SKM-1 (cell line): ENCODE measurements around the gene SUPT16H.
"Not testable (repeated sequence)": the region's sequence is repeated elsewhere in the genome, so short reads cannot be mapped to it uniquely, and the experiment has no call there.

Experiments used
- DNase-seq: peaks from one replicate; lab custom pipeline; 2025; ENCODE audit not compliant: unreplicated experiment; lab: John Stamatoyannopoulos, UW

SUPT16H gene

DNA sequence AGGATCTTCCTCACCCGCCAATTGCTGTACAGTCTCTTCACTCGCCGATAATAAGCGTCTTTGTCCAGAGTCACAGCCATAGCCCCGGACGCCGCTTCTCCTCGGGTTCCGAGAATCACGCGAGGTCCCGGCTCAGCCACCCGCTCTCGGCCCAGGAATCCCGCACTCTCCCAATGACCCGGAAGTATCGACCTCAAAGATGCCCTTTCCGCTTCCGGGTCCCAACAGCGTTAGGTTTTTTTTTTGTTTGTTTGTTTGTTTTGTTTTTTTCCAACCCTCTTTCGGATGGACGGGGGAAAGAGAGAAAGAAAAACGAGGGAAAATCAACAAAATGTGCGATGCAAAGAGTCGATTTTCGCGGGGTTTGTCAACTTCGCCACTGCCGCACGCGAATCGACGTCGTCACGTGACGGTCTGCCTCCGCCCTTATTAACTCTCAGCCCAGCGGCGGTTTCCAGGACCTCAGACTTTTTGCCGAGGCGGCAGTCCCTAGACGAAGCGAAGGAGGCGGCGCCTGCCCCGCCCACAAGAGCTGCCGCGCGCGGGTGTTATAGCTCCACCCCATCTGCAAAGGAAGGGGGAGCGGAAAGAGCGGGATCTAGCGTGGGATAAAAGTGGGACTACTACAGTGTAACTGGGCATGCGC, at the start of gene SUPT16H:
Gene SUPT16H, minus strand, starts transcription at position 172 of the 646 bp plus-strand sequence. Its CDS starts 92 bp downstream, at position 80.
- DNase-seq: peak; percentile 47

DNA sequence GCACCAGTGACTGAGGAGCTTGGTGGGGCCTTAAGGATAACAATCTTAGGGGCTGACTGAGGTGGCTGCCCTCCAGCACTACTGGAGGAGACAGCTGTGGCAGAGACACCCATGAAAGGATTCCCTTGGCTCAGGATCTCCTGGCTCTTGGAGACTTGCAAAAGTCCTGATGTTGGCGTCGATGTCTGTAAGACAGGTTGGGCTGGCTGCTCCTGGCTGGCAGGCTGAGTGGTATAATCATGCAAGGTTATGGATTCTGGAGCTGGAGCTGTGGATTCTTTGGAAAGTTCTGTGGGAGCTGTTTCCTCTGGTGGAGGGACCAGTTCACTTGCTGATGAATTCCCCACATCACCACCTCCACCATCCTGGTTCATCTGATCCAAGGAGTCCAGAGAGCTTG, 47.3 kb upstream of the SUPT16H start:
- no peak for DNase-seq

DNA sequence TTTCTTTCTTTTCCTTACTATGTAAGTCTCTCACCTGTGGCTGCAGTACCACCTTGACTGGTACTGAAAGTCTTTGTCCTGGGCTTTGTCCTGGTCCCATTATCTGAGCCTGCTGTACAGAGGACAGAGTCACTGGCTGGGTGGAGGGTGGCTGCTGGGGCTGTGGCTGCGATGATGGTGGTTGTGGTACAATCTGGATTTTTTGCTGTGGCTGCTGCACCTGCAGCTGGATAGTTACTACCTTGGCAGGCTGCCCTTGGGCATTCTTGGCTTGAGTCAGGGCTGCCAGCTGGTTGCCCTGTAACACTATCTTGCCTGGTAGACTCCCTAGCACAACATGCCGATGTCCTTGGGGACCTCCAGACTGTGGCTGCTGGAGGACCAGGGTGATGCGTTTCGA, 45.1 kb upstream of the SUPT16H start:
- no peak for DNase-seq

DNA sequence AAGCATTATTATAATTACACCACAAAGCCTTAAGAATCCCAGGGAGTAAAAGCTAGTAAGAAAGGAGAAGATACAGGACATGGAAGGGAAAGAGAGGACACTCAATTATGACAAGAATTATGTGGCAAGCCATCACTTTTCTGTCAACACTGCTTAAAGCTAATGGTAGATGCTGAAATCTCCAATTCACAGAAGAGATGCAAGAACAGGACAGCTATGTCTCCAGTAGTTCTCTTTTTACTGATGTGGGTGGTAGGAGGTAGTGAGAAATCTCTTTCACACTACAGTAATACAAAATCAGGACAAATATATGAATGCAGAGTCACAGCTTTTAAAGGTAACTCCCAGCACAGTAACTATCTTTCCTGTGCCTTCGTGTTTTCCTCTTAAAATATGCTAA, 42.9 kb upstream of the SUPT16H start:
- no peak for DNase-seq

DNA sequence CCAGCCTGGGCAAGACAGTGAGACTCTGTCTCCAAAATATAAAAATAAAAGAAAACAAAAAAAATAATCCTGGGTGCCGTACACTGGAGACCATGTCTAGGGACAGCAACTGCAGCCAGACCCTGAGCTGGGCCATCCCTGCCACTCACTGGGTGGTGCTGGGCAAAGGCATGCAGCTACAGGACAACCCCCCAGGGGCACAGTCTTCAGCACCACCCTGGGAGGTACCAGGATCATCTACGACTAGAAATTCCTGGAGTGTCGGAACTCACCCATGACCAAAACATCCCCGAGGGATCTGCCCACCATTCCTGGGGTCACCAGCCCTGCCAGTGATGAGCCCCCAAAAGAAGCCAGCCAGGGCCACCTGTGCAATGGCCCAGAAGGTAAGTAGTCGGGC, 35.7 kb upstream of the SUPT16H start:
- no peak for DNase-seq

DNA sequence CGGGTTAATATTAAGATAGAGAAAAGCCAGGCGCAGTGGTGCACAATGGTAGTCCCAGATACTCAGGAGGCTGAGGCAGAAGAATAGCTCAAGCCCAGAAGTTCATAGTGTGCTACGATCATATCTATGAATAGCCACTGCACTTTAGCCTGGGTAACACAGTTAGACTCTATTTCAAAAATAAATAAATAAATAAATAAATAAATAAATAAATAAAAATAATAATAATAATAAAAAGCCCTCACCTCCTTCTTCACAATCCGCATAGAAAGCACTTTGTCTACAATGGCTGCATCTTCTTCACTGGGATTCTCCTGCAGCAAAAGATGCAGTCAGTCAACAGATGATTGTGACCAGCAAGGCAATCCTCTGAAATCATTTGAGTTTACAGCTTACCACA, 31.5 kb upstream of the SUPT16H start:
- no peak for DNase-seq

DNA sequence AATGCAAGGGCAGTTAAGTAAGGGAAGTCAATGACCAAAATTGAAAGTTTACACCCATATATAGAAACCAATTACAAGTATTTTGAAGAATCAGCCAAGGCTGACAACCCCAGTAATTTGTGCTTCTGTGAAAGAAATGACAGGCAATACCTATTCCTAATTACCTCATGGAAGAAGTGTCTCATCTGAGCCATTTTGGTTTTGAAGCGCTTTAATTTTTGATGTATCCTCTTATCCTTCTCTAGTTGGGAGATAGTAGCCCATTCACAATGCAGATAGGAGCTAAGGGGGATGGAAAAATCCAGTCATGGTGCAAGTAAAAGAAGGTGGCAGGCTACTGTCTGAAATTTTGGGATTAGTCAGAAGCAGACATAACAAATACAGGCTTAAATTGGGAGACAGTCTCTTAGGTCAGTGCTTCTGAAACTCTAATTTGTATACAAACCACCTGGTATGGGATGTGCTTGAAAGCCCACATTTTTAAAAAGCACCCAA, 30.4 kb upstream of the SUPT16H start:
- DNase-seq: no peak

DNA sequence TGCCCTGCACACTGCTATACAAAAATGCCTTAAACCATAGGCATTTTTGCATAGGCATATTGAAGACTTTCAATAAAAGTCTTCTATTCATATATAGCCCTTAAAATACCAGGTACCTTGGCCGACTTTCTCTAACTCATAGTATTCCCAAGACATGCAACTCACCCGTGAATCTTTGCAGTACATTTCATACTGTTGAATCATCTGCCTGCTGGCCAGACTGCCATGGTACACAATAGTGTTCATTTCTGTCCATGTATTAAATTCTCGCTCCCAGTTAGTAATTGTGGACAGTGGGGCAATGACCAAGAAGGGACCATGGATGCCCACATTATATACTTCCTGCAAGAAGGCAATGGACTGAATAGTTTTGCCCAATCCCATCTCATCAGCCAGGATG, 24.3 kb upstream of the SUPT16H start:
- DNase-seq: no peak

DNA sequence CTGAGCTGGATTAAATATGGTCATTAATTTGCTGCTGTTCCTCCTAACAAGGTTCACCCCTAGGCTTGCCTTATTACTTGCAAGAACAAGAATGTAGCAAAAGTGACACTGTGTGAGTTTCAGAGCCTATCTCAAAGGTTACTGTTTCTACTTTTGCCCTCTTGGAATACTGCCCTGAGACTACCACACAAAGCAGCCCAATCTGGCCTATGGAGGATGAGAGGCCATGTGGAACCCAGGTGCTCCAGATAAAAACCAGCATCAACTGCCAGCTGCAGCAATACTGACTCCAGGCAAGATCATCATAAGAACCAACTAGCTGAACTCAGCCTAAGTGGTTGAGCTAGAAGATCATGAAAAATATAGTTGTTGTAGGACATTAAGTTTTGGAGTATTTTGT, 22.4 kb upstream of the SUPT16H start:
- DNase-seq: no peak

DNA sequence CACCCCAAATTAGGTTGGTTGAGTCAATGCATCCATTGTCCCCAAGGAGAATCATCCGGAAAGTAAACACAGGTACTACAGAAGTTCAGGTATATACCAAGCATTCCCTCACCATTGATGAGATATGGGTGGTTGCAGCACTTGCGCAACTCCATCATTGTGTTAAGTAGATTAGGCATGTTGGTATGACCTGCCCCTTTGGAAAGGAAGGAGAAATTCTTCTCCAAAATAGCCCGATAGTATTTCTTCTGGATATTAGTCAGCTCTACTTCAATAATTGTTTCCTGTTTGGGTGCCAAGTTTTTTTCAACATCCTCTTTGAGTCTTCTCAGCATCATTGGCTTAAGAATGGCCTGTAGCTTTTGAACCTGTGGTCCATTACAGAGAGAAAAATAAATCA, 21.3 kb upstream of the SUPT16H start:
- DNase-seq: no peak

DNA sequence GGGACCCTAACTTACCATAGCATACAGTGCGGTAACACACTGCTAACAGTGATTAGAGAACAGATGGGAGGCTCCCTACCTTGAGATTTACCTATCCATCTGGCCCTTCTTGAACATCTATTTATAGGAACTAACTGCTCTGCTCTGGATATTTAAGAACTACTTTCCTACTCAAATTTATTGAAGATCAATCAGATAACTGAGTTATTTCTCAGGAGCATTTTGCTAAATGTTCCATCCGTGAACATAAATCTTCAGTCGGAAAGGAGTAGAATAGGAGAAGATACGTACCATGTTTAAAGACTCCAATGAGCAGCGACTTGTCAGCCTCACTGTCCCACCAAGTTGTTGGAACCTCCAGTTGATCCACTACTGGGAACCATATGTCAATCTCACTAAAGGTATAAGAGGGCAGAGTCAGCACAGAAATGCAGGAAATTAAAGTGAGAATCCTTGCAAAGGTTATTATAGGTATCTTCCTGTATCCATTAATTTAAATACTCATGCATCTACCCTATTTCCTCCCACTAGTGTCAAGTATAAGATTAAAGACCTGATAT, 15.6 kb upstream of the SUPT16H start:
- DNase-seq: no peak

DNA sequence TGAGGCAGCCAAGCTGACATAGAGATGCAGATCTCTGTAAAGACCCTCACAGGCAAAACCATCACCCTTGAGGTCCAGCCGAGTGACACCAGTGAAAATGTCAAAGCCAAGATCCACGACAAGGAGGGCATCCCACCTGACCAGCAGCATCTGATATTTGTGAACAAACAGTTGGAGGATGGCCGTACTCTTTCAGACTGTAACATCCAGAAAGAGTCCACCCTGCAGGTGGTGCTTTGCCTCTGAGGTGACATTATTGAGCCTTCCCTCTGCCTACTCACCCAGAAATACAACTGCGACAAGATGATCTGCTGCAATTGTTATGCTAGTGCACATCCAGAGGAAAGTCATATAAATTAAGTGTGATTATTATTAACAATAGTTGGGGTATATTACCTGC, 15.1 kb upstream of the SUPT16H start:
- DNase-seq: no peak

DNA sequence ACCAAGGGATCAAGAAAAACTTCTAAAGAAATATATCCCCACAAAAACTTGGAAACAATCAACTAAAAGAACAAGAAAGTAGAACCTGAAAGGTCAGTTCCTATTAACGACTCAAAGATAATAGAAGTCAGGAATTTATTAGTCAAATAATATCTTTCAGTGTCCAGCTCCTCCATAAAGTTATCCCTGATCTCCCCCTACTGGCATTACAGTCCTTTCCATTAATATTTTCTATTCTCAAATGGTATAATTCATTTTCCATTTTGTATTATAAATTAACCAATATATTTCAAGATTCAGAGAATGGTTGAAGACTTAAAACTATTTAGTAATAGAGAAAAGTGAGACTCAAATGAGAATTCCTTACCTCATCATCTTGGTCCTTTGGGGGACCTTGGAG, 11.6 kb upstream of the SUPT16H start:
- no peak for DNase-seq

DNA sequence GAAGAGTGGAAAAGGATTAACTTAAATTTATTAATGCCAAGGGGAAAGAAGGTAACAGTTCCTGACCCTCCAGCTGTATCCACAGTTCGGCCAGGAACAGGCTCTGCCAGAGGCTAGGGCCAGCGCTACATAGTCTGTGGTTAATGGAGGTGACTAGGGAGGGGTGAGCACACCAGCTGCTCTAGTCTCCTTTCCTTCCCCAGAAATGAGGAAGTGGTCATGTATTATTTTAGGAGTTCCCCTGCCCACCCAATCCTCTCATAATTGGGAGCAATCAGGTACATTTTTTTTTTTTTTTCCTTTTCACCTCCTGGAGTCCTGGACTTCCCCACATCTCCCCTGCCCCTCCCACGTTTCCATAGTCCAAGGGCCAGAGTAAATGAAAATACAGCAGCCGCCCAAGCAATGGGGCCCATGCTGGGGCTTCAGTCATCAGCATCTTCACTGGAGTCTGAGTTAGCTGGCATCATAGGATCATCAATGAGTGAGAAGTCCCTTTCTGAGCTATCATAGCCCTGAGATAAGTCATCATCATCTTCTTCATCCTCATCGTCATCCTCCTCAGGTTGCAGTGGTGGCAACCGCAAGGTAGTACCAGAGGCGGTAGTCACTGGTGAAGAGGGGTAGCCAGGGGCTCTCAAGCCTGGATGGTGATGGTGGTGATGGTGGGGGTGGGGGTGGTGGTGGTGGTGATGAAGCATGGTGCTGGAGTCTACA, 1.5 kb upstream of the SUPT16H start:
- DNase-seq: peak; percentile 8

DNA sequence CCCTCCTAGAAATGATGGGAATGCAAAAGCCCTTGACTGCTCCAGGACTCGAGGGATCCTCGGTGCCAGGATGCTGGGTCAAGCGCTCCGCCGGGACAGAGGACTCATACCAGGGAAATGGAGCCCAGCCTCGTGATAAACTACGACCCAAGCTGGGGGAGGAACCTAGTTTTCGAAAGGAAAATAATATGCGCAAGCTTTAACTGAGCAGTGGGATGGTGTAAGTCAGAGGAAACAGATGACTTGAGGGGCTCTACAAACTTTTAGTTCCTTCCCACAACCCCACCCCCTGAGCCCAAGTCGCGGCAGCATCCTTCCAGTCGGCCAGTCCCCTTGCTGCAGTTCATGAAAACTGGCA, 654 bp upstream of the SUPT16H start:
- no peak for DNase-seq

DNA sequence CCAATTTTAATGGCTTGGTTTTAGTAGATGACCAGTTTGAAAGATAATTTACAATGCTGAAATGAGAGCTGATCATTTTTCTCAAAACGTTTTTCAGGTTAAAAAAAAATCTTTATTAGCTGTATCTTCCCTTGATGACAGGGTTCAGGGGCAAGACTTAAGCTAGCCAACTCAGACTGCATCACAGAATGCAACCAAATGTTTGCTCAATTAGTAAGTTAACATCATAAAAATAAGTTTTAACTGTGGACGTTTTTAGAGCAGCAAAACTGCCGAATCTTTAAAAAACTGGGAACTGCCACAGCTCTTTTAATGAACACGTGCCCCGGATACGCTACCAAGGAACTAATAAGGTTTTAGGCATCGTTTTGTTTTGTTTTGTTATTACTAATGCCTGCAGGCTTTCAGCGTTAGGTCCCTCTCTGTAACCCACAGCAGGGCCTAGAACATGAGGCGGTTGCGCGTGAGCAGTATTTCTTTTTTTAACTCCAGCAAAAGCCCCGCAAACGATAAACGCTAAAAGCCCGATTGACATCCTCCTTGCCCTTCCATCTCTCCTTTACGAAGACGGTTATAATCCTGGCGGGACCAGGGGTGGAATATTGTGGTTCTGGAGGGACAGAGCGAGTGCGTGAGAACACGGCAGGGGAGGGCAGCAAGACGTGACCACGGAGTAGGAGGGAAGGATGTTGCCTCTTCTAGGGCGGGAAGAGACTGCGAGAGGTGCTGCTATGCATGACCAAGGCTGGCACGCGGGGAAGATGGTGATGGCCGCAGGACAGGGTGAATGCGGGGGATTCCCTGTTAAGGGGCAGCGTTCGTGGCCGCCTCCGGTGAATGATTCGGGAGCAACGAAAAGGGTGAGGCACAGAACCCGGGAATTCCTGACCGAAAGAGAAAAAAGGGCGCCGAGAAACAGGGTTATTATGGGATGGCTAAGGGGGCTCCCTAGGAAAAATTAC, 652 bp downstream of the SUPT16H start:
- DNase-seq: no peak

DNA sequence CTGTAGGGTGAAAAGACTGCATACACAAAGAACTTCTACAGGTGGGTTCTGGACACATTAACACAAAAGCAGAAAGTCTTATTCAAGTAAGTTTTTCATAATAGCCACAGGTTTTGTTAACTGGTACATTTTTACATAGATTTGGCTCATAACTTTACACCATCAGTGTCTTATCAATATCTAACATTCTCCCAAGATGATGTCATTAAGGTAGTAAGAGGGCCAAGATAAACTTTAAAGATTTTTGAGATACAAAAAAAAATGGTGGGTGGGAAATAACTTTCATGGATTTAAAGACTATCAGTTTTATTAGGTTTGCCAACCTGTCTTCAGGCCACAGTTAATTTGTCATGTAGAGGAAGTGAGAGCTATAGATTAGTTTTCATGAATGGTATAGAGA, 1.7 kb downstream of the SUPT16H start:
- DNase-seq: no peak

DNA sequence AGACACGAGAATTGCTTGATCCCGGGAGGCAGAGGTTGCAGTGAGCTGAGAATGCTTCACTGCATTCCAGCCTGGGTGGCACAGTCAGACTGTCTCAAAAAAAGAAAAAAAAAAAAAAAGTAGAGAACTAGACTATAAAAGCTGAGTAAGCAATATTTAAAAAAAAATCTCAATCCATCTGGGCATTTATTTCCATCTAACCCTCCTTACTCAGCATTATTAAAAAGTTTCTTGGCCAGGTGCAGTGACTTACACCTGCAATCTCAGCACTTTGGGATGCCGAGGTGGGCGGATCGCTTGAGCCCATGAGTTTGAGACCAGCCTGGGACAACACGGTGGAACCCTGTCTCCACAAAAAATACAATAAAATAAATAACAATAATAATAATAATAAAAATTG, 4.5 kb downstream of the SUPT16H start:
- DNase-seq: no peak

DNA sequence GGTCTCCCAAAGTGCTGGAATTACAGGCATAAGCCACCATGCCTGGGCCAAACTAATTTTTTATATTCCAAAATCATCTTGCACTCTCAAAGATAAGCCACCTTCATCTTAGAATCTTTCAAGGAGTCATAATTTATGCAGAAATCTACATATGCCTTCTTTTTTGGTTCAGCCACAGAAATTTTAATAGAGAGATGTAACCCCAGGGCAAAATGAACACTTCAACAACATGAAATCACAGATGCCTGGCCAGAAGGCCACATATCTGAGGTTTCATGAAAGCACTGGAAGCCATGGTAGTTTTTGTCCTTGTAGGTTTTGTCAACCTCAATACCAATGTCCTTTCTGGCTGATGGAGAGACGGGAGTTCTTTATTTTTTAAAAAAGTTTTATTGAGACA, 9.8 kb downstream of the SUPT16H start:
- no peak for DNase-seq

DNA sequence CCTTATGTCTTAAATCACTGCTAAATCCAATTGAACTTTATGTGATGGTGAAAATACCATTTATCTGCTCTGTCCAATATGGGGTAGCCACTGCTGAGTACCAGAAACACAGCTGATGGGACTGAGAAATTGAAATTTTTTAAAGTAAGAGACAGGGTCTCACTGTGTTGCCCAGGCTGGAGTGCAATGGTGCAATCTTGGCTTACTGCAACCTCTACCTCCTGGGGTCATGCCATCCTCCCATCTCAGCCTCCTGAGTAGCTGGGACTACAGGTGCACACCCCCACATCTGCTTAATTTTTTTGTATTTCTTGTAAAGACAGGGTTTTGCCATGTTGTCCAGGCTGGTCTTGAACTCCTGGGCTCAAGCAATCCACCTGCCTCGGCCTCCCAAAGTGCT, 11.0 kb downstream of the SUPT16H start:
- not testable (repeated sequence) for DNase-seq

DNA sequence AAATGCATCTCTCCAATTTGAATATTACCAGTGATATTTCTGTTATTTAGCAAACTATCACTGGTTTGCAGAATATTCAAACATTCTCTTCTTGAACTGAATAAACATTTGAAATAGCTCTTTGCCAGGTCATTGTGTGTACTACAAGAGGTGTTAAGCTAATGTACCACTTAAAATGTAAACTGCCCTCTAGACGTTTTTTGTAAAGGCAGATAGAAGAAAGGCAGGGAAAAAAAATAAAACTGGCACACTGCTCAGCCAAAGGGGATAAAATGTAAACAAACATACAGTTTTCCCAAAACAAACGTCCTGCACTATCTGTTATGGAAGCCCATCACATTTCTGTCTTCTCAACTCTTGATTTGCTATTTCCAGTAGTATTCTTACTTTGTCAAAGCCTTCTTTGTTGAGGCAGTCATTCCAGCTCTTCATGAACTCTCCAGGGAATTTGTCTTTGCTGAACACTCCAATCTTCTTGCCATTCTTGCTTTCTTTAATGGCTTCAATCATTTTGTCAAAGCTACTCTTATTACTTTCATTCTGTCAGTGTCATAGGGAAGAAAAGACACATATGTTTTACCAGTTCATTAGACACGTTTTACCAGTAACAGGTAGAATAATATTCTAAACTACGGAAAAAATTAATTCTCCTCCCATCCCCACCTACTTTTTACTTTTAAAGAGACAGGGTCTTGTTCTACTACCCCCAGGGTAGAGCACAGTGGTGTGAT, 13.7 kb downstream of the SUPT16H start:
- DNase-seq: no peak
